CD4-positive, alpha-beta T cell treated with Interleukin-21 for 1 hour (primary cell): ENCODE data around the gene INTS4.
"Not testable (repeated sequence)": the region's sequence is repeated elsewhere in the genome, so short reads cannot be mapped to it uniquely, and the experiment has no call there.

Source experiments
- DNase-seq: peaks from one replicate; pipeline ENCODE4 v3.0.0-alpha.2; 2020

Gene INTS4

DNA sequence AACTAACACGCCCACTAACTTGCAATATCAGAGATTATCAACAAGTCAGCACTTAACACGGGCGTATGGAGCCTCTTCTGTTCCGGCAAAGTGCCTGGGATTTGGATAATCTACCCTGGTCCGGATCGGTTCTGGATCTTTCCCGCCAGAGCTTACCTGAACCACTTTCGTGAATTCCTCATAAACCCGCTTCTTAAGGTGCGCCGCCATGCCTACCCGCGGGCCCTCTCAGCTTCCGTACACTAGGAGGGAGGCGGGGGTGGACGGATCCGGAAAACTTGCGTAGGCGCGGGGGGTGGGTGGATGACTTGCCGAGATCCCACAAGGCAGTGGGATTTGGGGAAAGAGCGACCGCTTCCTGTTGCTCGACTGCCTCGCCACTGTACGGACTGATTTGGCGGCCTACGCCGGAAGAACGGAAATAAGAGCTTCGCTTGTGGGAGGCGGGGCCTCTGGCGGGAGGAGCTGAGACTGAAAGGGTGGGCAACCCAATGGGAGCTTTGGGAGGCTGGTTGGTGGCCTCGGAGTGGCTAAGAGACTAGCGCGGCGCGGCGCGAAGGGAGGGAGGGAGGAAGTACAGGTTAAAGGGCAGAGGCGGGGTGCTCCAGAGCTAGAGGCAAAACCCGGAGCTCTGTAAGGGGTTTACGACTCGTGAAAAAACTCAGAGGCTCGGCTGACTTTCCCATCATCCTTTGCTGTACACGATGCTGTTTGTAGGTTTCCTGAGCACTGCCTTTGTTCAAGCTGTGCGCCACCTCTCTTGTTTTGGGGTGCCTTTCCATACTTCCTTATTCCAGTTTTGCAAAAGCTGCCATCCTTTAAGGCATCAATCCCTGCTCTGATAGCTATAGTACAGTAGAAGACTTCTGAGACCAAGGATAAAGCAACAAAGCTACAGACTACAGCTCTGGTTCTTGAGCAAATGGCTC, at the start of gene INTS4:
Gene INTS4, minus strand, starts transcription at position 235 of the 929 bp plus-strand sequence. Its CDS starts 25 bp downstream, at position 210.
- peak; percentile 98 for DNase-seq

DNA sequence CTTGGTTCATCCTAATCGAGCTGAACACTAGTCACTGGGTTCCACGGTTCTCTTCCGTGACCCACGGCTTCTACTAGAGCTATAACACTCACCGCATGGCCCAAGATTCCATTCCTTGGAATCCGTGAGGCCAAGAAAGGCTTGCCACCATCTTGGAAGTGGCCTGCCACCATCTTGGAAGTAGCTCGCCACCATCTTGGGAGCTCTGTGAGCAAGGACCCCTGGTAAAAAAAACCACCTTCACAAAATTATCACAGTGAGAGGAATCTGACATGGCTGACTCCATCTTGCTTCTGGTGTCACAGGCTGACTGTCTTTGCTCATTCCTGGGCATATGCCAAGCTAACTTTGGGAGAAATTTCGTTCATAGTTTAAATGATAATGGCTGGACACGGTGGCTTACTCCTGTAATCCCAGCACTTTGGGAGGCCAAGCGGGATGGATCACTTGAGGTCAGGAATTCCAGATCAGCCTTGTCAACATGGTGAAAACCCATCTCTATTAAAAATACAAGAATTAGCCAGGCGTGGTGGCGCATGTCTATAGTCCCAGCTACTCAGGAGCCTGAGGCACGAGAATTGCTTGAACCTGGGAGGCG, 47.5 kb upstream of the INTS4 start:
- DNase-seq, result no peak

DNA sequence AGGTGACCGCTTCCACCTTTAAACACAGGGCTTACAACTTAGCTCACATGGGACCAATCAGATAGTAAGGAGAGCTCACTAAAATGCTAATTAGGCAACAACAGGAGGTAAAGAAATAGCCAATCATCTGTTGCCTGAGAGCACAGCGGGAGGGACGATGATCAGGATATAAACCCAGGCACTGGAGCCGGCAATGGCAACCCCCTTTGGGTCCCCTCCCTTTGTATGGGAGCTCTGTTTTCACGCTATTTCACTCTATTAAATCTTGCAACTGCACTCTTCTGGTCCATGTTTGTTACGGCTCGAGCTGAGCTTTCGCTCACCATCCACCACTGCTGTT, 46.9 kb upstream of the INTS4 start:
- DNase-seq, result not testable (repeated sequence)

DNA sequence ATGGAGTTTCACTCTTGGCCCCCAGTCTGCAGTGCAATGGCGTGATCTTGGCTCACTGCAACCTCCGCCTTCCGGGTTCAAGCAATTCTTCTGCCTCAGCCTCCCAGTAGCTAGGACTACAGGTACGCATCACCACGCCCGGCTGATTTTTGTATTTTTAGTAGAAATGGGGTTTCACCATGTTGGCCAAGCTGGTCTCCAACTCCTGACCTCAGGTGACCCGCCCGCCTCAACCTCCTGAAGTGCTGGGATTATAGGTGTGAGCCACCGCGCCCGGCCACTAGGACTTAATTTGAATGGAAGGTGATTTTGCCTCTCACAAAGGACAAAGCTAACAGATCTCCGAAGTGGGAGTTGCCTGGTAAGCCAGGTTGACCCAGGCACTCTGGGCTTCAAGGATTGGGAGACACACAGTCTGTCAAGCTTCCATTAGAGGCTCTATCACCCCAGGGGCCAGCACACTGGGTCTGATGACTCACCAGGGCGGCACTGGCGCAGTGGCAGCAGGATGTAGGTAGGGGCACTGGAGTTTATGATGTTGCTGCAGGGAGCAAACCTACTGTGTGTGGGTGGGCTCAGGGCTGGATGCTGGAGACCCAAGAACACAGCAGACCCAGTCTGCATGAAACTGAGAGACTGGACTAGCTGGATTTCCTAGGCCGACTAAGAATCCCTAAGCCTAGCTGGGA, 46.4 kb upstream of the INTS4 start:
- no peak for DNase-seq

DNA sequence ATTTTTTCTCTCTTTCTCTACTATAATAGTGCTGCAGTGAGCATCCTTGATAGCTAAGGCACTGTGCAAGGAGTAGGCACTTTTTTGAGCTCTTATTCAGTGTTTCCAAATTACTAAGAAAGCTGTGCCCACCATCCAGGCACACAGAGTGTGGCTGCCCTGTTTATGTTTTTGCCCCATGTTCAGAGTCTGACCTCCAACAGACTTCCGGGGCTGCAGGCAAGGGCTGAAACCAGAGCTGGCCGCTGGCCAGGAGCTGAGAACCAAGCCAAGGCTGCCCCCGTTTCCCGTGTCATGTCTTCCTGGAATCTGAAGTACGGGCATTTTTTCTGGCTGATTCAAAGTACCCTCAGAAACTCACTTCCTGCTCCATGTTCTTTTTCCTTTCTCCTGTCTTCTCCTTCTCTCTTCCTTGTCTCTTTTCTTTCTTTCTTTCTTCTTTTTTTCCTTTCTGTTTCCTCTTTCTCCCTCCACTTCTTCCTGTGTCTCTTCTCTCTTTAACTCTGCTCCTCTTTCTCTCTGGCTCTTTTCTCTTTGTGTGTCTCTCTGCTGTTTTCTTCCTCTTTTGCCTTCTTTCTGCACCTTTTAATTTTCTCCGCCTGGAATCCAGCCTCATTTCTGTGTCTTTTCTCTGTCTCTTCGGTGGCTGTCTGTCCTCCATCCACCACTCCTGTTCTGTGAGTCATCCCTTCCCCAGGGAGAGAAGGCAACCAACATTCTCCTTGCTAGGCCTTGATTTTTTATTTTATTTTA, 45.6 kb upstream of the INTS4 start:
- DNase-seq, result no peak

DNA sequence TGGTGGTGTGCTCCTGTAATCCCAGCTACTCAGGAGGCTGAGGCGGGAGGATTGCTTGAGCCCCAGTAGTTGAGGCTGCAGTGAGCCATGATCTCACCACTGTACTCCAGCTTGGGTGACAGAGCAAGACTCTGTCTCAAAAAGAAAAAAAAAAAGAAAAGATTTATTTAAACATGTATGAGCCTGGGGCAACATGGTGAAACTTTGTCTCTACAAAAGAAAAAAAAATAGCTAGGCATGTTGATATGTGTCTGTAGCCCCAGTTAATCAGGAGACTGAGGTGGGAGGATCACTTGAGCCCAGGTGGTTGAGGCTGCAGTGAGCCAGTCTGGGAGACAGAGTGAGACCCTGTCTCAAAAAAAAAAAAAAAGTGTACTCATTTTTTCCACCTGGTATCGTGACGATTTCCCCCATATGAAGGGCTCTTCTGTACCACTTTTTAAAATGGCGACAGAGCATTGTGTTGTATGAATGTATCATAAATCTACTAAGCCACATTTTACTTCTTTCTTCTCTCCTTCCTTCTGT, 45.0 kb upstream of the INTS4 start:
- no peak for DNase-seq

DNA sequence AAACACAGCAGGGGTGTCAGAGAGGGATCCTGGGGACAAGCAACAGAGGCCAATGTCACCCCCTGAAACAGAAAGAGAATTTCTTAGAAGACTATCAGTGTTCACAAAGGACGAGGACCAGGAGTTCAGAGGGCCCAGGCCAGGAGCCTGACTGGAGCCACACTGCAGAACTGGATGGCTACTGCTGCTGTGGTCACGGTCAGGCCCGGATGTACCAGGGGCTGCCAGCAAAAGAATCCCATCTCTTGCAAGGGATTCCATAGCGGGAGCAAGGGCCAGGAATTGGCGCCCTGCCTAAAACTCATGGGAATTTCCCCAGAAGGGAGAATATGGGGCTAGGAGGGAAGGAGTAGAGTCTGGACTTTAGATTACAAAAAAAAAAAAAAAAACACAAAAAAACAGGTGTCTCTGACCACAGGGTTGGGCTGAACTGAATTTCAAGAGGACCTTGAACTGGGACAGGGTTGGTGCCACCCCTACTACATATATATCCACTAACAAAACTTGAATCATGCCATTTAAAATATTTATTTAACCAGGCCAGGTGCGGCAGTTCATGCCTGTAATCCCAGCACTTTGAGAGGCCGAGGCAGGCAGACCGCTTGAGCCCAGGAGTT, 44.3 kb upstream of the INTS4 start:
- DNase-seq, result no peak

DNA sequence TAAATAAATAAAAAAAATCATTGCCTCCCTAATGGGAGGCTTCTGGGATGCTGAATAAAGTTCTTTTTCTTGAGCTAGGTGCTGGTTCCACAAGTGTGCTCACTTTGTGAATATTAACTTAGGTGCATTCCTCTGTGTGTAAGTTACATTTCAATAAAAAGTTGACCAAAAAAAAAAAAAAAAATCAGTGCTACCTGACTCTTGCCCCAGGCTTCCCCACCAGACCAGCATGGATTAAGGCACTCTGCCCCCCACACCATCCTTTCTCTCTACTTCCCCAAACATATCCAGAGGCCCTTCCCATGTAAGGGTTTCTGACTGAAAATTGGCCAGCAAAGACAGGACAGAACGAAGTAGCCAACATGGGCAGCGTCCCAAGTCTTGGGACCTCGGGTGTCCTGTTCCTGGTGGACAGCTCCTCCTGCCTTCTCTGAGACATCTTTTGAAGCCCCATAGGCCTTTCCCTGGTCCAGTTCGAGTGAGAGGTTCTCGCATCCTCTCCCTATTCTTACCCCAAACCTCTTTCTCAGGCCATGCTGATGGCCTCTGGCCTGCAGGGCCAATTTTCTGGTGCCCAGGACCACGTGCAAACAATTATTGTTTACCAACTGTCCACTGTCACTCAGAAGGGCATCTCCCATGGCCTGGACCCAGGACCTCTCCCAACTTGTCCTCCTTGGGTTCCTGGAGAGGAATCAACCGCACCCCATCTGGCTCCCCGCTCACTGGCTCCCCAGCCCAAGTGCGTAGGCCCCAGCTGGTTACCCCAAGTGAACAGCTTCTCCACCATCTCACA, 43.6 kb upstream of the INTS4 start:
- DNase-seq, result no peak

DNA sequence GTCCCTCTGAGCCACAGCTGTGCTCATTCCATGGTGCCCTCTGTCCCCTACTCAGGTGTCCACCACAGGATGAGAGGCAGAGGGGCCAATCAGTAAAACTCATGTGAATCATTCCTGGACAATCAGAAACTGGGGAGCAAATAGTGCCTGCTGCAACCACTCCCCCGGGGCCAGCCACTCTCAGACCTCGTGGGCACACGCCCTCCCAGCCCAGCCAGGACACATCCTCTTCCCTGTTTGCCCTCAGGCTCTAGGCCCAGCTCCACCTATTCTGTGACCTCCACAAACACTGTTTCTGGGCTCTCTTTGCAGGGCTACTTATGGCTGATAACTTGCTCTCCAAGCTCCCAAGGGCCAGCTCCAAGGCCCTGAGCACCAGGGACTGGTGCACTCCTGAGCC, 42.6 kb upstream of the INTS4 start:
- DNase-seq, result no peak

DNA sequence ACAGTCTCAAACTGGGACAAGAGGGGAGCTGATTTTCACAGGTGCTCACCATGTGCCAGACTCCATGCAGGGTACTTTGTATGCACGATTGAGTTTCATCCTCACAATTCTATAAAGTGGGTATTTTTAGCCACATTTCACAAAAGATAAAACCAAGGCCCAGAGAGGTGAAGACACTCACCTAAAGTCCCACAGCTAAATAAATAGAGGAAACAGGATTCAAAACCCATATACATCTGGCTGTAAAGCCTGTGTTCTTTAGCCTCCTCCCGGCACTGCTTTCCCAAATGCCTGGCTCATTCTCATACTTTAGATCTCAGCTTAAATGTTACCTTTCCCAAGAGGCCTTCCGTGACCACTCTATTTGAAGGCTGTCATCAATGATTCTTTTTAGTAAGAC, 41.8 kb upstream of the INTS4 start:
- DNase-seq, result no peak

- no peak for DNase-seq
Measured at GRCh38 chr11:78034623-78035022, 40.2 kb upstream of the INTS4 start.

DNA sequence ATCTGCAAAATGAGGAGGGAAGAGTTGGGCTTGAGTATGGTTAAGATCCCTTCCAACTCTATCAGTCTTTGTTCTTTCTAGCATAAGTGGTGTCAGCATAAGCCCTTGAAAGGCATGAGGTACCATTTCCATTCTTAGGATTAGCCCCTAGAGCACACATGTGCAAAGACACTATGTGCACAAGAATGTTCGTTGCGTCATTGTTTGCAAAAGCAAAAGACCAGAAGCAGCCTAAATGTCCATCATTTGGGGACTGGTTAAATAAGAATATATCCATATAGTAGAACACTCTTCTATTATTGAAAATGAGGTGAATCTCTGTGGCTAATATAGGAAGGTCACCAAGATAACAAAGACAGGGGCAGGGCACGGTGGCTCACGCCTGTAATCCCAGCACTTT, 38.6 kb upstream of the INTS4 start:
- DNase-seq, result no peak

DNA sequence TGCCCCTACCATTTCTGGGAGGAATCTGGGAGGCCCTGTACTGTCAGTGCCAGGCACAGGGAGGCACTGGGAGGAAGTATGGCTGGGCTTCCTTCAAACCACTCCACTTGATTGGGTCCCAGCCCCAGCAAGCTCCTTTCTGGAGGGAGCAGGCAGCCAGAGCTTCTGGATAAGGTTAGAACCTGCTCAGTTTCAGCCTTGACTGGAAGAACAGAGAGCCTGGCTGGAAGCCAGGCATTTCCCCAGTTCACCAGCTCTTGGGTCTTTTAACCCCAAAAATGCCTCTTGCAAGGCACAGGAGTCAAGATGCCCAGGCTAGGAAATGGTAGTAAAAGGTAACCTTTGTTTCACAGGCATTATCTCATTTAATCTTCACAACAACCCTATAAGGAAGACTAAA, 37.6 kb upstream of the INTS4 start:
- DNase-seq, result no peak

- DNase-seq, result no peak
Measured at GRCh38 chr11:78031629-78032028, 37.2 kb upstream of the INTS4 start.

GRCh38 chr11:78030429-78031325, 36.2 kb upstream of the INTS4 start:
- no peak for DNase-seq

- DNase-seq, result not testable (repeated sequence)
Measured at GRCh38 chr11:78028423-78028822, 34.0 kb upstream of the INTS4 start.

DNA sequence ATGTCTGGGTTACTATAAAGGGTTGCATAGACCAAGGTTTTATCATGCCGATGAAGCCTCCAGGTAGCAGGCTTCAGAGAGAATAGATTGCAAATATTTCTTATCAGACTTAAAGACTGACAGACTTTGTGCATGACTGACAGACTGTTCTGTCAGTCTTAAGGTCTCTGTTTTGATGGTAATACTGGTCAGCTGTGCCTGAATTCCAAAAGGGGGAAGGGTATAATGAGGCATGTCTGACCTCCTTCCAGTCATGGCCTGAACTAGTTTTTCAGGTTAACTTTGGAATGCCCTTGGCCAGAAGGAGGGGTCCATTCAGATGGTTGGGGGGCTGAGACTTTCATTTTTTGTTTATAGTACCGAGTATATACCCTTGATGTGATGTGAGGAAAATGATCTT, 33.3 kb upstream of the INTS4 start:
- DNase-seq, result no peak

- DNase-seq, result no peak
Measured at GRCh38 chr11:78025378-78025777, 30.9 kb upstream of the INTS4 start.

DNA sequence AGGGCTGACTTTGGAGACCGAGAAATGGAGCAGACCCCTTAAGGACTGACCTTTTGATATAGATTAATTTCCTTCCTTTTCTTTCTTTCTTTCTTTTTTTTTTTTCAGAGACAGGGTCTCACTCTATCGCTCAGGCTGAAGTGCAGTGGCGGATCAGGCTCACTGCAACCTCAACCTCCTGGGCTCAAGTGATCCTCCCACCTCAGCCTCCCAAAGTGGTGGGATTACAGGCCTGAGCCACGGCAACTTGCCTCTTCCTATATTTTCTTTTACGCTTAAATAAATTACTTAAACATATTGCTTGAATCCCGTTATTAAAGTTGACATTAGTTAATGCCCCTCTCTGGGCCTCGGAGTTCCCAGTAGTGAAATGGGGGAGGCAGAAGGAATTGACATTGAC, 29.0 kb upstream of the INTS4 start:
- no peak for DNase-seq
